Stimulated activated CD8-positive, alpha-beta memory T cell treated with anti-CD3 and anti-CD28 coated beads, Interleukin-2, amount 100 ng/mL, for 1 hour (primary cell): Measurements from ENCODE around the gene CLEC16A.

Experiments used
- DNase-seq, 2 donors: peaks; one replicate each; pipeline ENCODE4 v3.0.0-alpha.2; 2020; ENCODE audit warnings: low read depth in 2 of 2

CLEC16A gene

GRCh38 chr16:11015607-11016006 lies 71.2 kb downstream of the CLEC16A start:
- no peak for DNase-seq

GRCh38 chr16:11016524-11016988 lies 72.2 kb downstream of the CLEC16A start:
- no peak for DNase-seq

- DNase-seq, result peak; percentile 6 to 7
Measured at GRCh38 chr16:11016993-11017392, 72.6 kb downstream of the CLEC16A start.

- DNase-seq, result no peak
Measured at GRCh38 chr16:11017499-11017898, 73.1 kb downstream of the CLEC16A start.

- no peak for DNase-seq
Measured at GRCh38 chr16:11020388-11020787, 76.0 kb downstream of the CLEC16A start.

GRCh38 chr16:11020792-11021551 lies 76.6 kb downstream of the CLEC16A start:
- no peak for DNase-seq

GRCh38 chr16:11022002-11022401 lies 77.6 kb downstream of the CLEC16A start:
- DNase-seq, result no peak

- DNase-seq, result no peak
Measured at GRCh38 chr16:11023262-11024039, 79.1 kb downstream of the CLEC16A start.

- no peak for DNase-seq
Measured at GRCh38 chr16:11024333-11025053, 80.1 kb downstream of the CLEC16A start.

- DNase-seq, result no peak
Measured at GRCh38 chr16:11025120-11025531, 80.8 kb downstream of the CLEC16A start.

- DNase-seq, result no peak
Measured at GRCh38 chr16:11029948-11030347, 85.6 kb downstream of the CLEC16A start.

- DNase-seq, result no peak
Measured at GRCh38 chr16:11030990-11031510, 86.7 kb downstream of the CLEC16A start.

GRCh38 chr16:11032000-11032921 lies 87.9 kb downstream of the CLEC16A start:
- no peak for DNase-seq

GRCh38 chr16:11032922-11033291 lies 88.5 kb downstream of the CLEC16A start:
- DNase-seq, result no peak

- DNase-seq, result no peak
Measured at GRCh38 chr16:11033629-11034420, 89.5 kb downstream of the CLEC16A start.

- no peak for DNase-seq
Measured at GRCh38 chr16:11034481-11034931, 90.1 kb downstream of the CLEC16A start.

- DNase-seq, result no peak
Measured at GRCh38 chr16:11035096-11035495, 90.7 kb downstream of the CLEC16A start.

GRCh38 chr16:11036040-11036439 lies 91.7 kb downstream of the CLEC16A start:
- no peak for DNase-seq

GRCh38 chr16:11036868-11037410 lies 92.6 kb downstream of the CLEC16A start:
- no peak for DNase-seq

GRCh38 chr16:11038305-11038704 lies 93.9 kb downstream of the CLEC16A start:
- no peak for DNase-seq
